Measurements from ENCODE around the gene ZNF683. TPM values are rescaled to one million over a fixed set of nuclear protein-coding genes. Genes with fewer than 3 reads are reported as not detected.

Gene ZNF683
- polyA plus RNA-seq, 1 donor from 2014 or later: not detected

DNA sequence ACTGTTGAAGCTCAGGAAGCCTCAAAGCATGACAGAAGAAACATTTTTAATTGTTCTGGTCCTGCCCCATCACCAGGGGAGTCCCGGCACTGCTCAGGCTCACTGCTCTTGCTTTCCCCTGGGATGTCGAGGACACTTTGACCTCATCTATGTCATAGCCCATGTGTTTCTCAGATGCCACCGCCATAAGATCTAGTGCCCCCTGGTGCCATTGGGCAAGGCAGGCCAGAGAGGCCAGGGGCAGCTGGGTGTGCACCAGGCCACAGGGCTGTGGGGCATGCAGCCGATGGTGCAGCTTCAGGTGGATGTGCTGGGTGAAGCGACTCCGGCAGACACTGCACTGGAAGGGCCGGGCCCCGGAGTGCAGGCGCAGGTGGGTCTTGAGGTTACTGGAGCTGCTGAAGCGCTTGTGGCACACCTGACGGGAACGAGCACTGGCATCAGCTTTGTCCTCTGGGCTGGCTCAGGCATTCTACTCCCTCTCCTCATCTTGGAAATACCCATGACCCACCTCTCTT lies 10.9 kb downstream of the ZNF683 start:
- H3K4me3 ChIP-seq (ENCODE audit: low read length): no peak overlapping the region
- peaks cover 20% of the 10 kb centered on the region for H3K27me3 ChIP-seq (ENCODE audit: insufficient read depth, low read depth, low read length)
- no peaks in the 10 kb centered on the region for H3K9me3 ChIP-seq (ENCODE audit: low read length)
- H3K79me2 ChIP-seq (replicated peaks; ENCODE audit: insufficient read depth, low read length): no peaks in the 10 kb centered on the region
- no peak overlapping the region for H3K4me2 ChIP-seq (ENCODE audit: low read length)
- no peak overlapping the region for H3K9ac ChIP-seq (ENCODE audit: low read length)
- H4K20me1 ChIP-seq (ENCODE audit: insufficient read depth): no peaks in the 10 kb centered on the region
- H3F3A ChIP-seq (ENCODE audit: insufficient read depth, low read length, poor library complexity, severe bottlenecking): no peaks in the 10 kb centered on the region
- H2AFZ ChIP-seq (ENCODE audit: low read depth, low read length): no peak overlapping the region
- no peak overlapping the region for H3K27ac ChIP-seq (ENCODE audit: low read length)
- no peaks in the 10 kb centered on the region for H3K9me2 ChIP-seq (ENCODE audit: insufficient read depth, low read length)
- no peaks in the 10 kb centered on the region for H3K36me3 ChIP-seq (ENCODE audit: insufficient read depth, low read length)
- no peak for TF ChIP-seq POLR2AphosphoS5 (IDR thresholded peaks at IDR 0.05)
- TF ChIP-seq EZH2 (IDR thresholded peaks at IDR 0.05; ENCODE audit: borderline replicate concordance, insufficient read depth, low read length, poor library complexity, severe bottlenecking): no peak
- TF ChIP-seq MXI1 (conservative IDR thresholded peaks at IDR 0.05; ENCODE audit: poor library complexity, severe bottlenecking): no peak

- Histone ChIP-seq H3K9me3 (ENCODE audit: low read length) (no peaks in the 10 kb centered on the region), H3K36me3 (ENCODE audit: insufficient read depth, low read length) (no peaks in the 10 kb centered on the region), H3K27me3 (ENCODE audit: insufficient read depth, low read depth, low read length) (peaks cover 20% of the 10 kb centered on the region), H3K4me3 (ENCODE audit: low read length) (no peak overlapping the region), H3K9me2 (ENCODE audit: insufficient read depth, low read length) (no peaks in the 10 kb centered on the region), H3K9ac (ENCODE audit: low read length) (no peak overlapping the region), H3F3A (ENCODE audit: insufficient read depth, low read length, poor library complexity, severe bottlenecking) (no peaks in the 10 kb centered on the region), H3K79me2 (replicated peaks; ENCODE audit: insufficient read depth, low read length) (no peaks in the 10 kb centered on the region), H4K20me1 (ENCODE audit: insufficient read depth) (no peaks in the 10 kb centered on the region), H3K4me2 (ENCODE audit: low read length) (no peak overlapping the region), H3K27ac (ENCODE audit: low read length) (no peak overlapping the region), H2AFZ (ENCODE audit: low read depth, low read length) (no peak overlapping the region)
- TF ChIP-seq EZH2 (IDR thresholded peaks at IDR 0.05; ENCODE audit: borderline replicate concordance, insufficient read depth, low read length, poor library complexity, severe bottlenecking) (no peak), TAF1 (IDR thresholded peaks at IDR 0.05; ENCODE audit: low read depth) (no peak), EP300 (conservative IDR thresholded peaks at IDR 0.05; ENCODE audit: poor library complexity, severe bottlenecking) (no peak), SMC3 (conservative IDR thresholded peaks at IDR 0.05; ENCODE audit: poor library complexity) (no peak), MXI1 (conservative IDR thresholded peaks at IDR 0.05; ENCODE audit: poor library complexity, severe bottlenecking) (no peak), REST (IDR thresholded peaks at IDR 0.05; ENCODE audit: borderline replicate concordance) (no peak), RAD21 (conservative IDR thresholded peaks at IDR 0.05) (no peak), POLR2AphosphoS5 (IDR thresholded peaks at IDR 0.05) (no peak)
- TF ChIP-seq, protein P1, sequence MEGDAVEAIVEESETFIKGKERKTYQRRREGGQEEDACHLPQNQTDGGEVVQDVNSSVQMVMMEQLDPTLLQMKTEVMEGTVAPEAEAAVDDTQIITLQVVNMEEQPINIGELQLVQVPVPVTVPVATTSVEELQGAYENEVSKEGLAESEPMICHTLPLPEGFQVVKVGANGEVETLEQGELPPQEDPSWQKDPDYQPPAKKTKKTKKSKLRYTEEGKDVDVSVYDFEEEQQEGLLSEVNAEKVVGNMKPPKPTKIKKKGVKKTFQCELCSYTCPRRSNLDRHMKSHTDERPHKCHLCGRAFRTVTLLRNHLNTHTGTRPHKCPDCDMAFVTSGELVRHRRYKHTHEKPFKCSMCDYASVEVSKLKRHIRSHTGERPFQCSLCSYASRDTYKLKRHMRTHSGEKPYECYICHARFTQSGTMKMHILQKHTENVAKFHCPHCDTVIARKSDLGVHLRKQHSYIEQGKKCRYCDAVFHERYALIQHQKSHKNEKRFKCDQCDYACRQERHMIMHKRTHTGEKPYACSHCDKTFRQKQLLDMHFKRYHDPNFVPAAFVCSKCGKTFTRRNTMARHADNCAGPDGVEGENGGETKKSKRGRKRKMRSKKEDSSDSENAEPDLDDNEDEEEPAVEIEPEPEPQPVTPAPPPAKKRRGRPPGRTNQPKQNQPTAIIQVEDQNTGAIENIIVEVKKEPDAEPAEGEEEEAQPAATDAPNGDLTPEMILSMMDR (IDR thresholded peaks at IDR 0.05; ENCODE audit: poor library complexity, severe bottlenecking): no peak
These were observed 11.5 kb downstream of the ZNF683 start for GRCh38 chr1:26360807-26361604.

All from neural cell (in vitro differentiated cells).